Measurements from ENCODE around the gene PPP1R16B. TPM values are rescaled to one million over a fixed set of nuclear protein-coding genes. Genes with fewer than 3 reads are reported as not detected.

The PPP1R16B gene
- total and polyA plus RNA-seq, 10 of the 15 experiments (the other 5 are each of a cell fraction or from before 2014, with no cell fraction given), result 13.4 to 90.2 (median 66.7) TPM

GRCh38 chr20:38782275-38782674, 23.2 kb upstream of the PPP1R16B start:
- SMC1A ChIA-PET (ENCODE audit: uncharacterized antibody, unreplicated experiment), result no interaction called here
- Histone ChIP-seq H3K27me3 (replicated peaks in 1 of 2; ENCODE audit: control insufficient read depth in 2 of 2, insufficient read depth in 2 of 2, low read length in 1 of 2) (no peaks in the 10 kb centered on the region), H3K4me1 (ENCODE audit: control insufficient read depth, insufficient read depth, low read length) (no peaks in the 10 kb centered on the region), H2AFZ (ENCODE audit: control insufficient read depth, low read depth, low read length) (no peak overlapping the region), H4K20me1 (ENCODE audit: control insufficient read depth, insufficient read depth) (no peaks in the 10 kb centered on the region), H3K9me3 (replicated peaks; ENCODE audit: control insufficient read depth, insufficient read depth, low read length) (no peaks in the 10 kb centered on the region), H3K79me2 (ENCODE audit: control insufficient read depth, insufficient read depth, low read length) (no peaks in the 10 kb centered on the region), H3K9ac (ENCODE audit: control insufficient read depth, insufficient read depth, low read length) (no peak overlapping the region), H3K27ac (ENCODE audit: control insufficient read depth, insufficient read depth) (no peak overlapping the region), H3K4me3 (no peak overlapping the region), H3K36me3 (ENCODE audit: control insufficient read depth in 2 of 2, insufficient read depth in 2 of 2, low read length in 1 of 2) (no peaks in the 10 kb centered on the region), H3K4me2 (ENCODE audit: control insufficient read depth, insufficient read depth) (no peak overlapping the region)
- ATAC-seq, result no peak
- in situ Hi-C loops (cut with MboI), result no loop called here
- FAIRE-seq, result no peak
- RAD21 ChIA-PET (ENCODE audit: unreplicated experiment), result no interaction called here
- DNase-seq (ENCODE audit: low read depth, low spot score), result no peak
- 74% methylated on average over 3 of the region's 3 CpGs for WGBS (ENCODE audit: insufficient coverage, insufficient replicate concordance, low lambda C conversion rate, missing lambda C conversion rate)
- CTCF ChIA-PET, result interaction anchor here (0.6 kb wide), 1 partner anchor 29 kb away, joined by 3 read pairs; no protein-coding TSS in a partner anchor
- intact Hi-C loops (cut with micrococcal nuclease; ENCODE audit: unreplicated experiment), result no loop called here
- no TSS peak for BruUV-seq (replicated peaks)
- no peak for TF ChIP-seq SIN3A (IDR thresholded peaks at IDR 0.05; ENCODE audit: low read depth, low read length)
- TF ChIP-seq MAX (IDR thresholded peaks at IDR 0.05; ENCODE audit: low read depth, low read length), result no peak
- TF ChIP-seq CBFB (IDR thresholded peaks at IDR 0.05; ENCODE audit: low read depth), result no peak
- no peak for TF ChIP-seq NFXL1 (IDR thresholded peaks at IDR 0.05; ENCODE audit: borderline replicate concordance)
- TF ChIP-seq POLR2AphosphoS2 (IDR thresholded peaks at IDR 0.05; ENCODE audit: low read depth, low read length), result no peak
- TF ChIP-seq ZNF592 (IDR thresholded peaks at IDR 0.05), result no peak
- no peak for TF ChIP-seq SMAD1 (IDR thresholded peaks at IDR 0.05; ENCODE audit: low read depth, partially characterized antibody)
- TF ChIP-seq CREM (IDR thresholded peaks at IDR 0.05; ENCODE audit: low read depth), result no peak
- no peak for TF ChIP-seq USF2 (IDR thresholded peaks at IDR 0.05; ENCODE audit: borderline replicate concordance, low read depth, low read length)
- TF ChIP-seq FOXK2 (IDR thresholded peaks at IDR 0.05), result no peak
- no peak for TF ChIP-seq ESRRA (IDR thresholded peaks at IDR 0.05; ENCODE audit: low read length)
- TF ChIP-seq GATAD2B (conservative IDR thresholded peaks at IDR 0.05; ENCODE audit: low read depth), result no peak
- TF ChIP-seq POLR2A (IDR thresholded peaks at IDR 0.05; ENCODE audit: low read depth, low read length), result no peak
- POLR2A ChIA-PET, result interaction anchor here (1.4 kb wide), 1 partner anchor 10 kb away, joined by 3 read pairs; no protein-coding TSS in a partner anchor

Data from GM12878 (cell line).